C4-2B (cell line): ENCODE data around the gene GNG5.

ENCODE experiments used
- ZFX ChIP-seq: fragments of 450-650 bp; IDR thresholded peaks from 2 replicates; pipeline ENCODE4 v1.6.1; 2017
- TF ChIP-seq, protein P1 (sequence below): fragments of 450-650 bp; conservative IDR thresholded peaks from 2 replicates; pipeline ENCODE4 v1.5.1; 2017; ENCODE audit warnings: mild to moderate bottlenecking

DNA sequence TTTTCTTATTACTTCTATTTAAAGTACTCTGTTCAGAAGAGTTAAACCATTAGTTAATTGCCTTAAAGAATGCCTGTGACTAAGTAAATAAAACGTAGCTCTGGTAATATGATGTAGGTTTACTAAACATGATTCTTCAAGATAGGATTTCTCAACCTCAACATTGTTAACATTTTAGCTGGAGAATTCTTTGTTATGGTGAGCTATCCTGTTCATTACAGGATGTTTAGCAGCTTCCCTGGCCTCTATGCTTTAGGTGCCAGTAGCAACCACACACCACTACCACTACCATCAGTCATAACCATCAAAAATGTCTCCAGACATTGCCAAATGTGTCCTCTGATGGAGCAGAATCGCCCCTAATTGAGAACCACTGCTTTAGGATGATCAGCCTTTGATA is 16.6 kb downstream of the GNG5 start:
- TF ChIP-seq, protein P1, sequence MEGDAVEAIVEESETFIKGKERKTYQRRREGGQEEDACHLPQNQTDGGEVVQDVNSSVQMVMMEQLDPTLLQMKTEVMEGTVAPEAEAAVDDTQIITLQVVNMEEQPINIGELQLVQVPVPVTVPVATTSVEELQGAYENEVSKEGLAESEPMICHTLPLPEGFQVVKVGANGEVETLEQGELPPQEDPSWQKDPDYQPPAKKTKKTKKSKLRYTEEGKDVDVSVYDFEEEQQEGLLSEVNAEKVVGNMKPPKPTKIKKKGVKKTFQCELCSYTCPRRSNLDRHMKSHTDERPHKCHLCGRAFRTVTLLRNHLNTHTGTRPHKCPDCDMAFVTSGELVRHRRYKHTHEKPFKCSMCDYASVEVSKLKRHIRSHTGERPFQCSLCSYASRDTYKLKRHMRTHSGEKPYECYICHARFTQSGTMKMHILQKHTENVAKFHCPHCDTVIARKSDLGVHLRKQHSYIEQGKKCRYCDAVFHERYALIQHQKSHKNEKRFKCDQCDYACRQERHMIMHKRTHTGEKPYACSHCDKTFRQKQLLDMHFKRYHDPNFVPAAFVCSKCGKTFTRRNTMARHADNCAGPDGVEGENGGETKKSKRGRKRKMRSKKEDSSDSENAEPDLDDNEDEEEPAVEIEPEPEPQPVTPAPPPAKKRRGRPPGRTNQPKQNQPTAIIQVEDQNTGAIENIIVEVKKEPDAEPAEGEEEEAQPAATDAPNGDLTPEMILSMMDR = no peak
- no peak for TF ChIP-seq ZFX
